Lung (tissue), 12 donors: ENCODE data around the gene CLEC18A. TPM values are rescaled to one million over a fixed set of nuclear protein-coding genes. Genes with fewer than 3 reads are reported as not detected.
"Not testable (repeated sequence)": the region's sequence is repeated elsewhere in the genome, so short reads cannot be mapped to it uniquely, and the experiment has no call there.

Experiments
- ATAC-seq: fragments of 200-7000 bp; cut with Tn5 transposase; one replicate; pipeline ENCODE4 v1.9.1; 2020; ENCODE audit warnings: moderate number of reproducible peaks; ENCODE audit not compliant: insufficient read depth, low FRiP score
- DNase-seq, 3 donors: peaks; one replicate each; pipeline ENCODE4 v3.0.0-alpha.2; 2013 to 2017
- H3K27ac ChIP-seq, 2 donors: one replicate each; pipeline ENCODE4 v1.5.1; 2013; ENCODE audit warnings: mild to moderate bottlenecking in 2 of 2, moderate library complexity in 2 of 2, control low read depth in 1 of 2, inconsistent platforms in 1 of 2, low read depth in 1 of 2, low read length in 1 of 2
- H3K27me3 ChIP-seq, 3 donors: one replicate each; pipeline ENCODE4 v1.5.1; 2013; ENCODE audit warnings: low read length in 2 of 3; ENCODE audit not compliant: control insufficient read depth in 3 of 3, insufficient read depth in 3 of 3
- H3K36me3 ChIP-seq, 4 donors: one replicate each; pipeline ENCODE4 v1.5.1; 2013; ENCODE audit warnings: low read length in 4 of 4, mild to moderate bottlenecking in 1 of 4, moderate library complexity in 1 of 4; ENCODE audit not compliant: control insufficient read depth in 4 of 4, insufficient read depth in 4 of 4
- H3K4me1 ChIP-seq, 5 donors: one replicate each; pipeline ENCODE4 v1.5.1; 2013; ENCODE audit warnings: low read length in 5 of 5, mild to moderate bottlenecking in 2 of 5, moderate library complexity in 1 of 5; ENCODE audit not compliant: control insufficient read depth in 5 of 5, insufficient read depth in 5 of 5
- H3K4me3 ChIP-seq: one replicate; pipeline ENCODE4 v1.5.1; 2013; ENCODE audit warnings: mild to moderate bottlenecking, control low read depth, moderate library complexity
- H3K9ac ChIP-seq, 2 donors: one replicate each; pipeline ENCODE4 v1.5.1; 2013; ENCODE audit warnings: low read length in 2 of 2, control low read depth in 1 of 2; ENCODE audit not compliant: insufficient read depth in 1 of 2
- H3K9me3 ChIP-seq, 4 donors: one replicate each; pipeline ENCODE4 v1.5.1; 2013; ENCODE audit warnings: low read length in 3 of 4, mild to moderate bottlenecking in 1 of 4, moderate library complexity in 1 of 4; ENCODE audit not compliant: control insufficient read depth in 4 of 4, insufficient read depth in 3 of 4
- CTCF ChIP-seq: IDR thresholded peaks from 2 replicates; pipeline ENCODE4 v1.5.1; 2012; ENCODE audit warnings: mild to moderate bottlenecking; ENCODE audit errors: control extremely low read depth, extremely low read depth
- whole genome bisulfite sequencing, 2 donors: extraction: QIAGEN DNeasy Blood & Tissue Kit; methylation state at CpG; one replicate each; pipeline ENCODE4 v1.1.7; 2013; 5-methylcytosine and 5-hydroxymethylcytosine counted together
- polyA plus RNA-seq, 2 donors: library from polyadenylated mRNA; stranded (reverse); fragments of 200-250 nt; gene quantifications; one replicate each; pipeline ENCODE4 v1.2.1, GENCODE V29; 2013
- total RNA-seq, 2 donors: library from RNA; depleted of rRNA in 1 of 2; stranded (reverse); fragments of >200 nt in 1 of 2; gene quantifications; one replicate each; pipeline ENCODE4 v1.2.1, GENCODE V29; 2014 to 2021
- donor health status: control.
- donor health status: control.
- donor health status: Bipolar disorder and iron deficiency.
- donor health status: healthy.
- donor health status: DM: yes; HTN: yes; CAD: no.

The CLEC18A gene
- total and polyA plus RNA-seq, 4 donors, result 1.2 to 2.9 (median 1.5) TPM

- Histone ChIP-seq H3K27me3 (no peaks in the 10 kb centered on the region), H3K4me3 (no peak overlapping the region), H3K27ac (no peak overlapping the region), H3K9ac (no peak overlapping the region), H3K9me3 (no peaks in the 10 kb centered on the region), H3K4me1 (peaks cover 0 to 13% (median 3%) of the 10 kb centered on the region in 5 donors), H3K36me3 (peaks cover 0 to 34% (median 5%) of the 10 kb centered on the region in 4 donors)
- no peak for TF ChIP-seq CTCF
- ATAC-seq (no peak), DNase-seq (no peak)
- 90 to 91% methylated on average over 8 of the region's 8 CpGs for WGBS, 2 donors
Observed at GRCh38 chr16:69942627-69943170, 8.4 kb upstream of the CLEC18A start.

- not testable (repeated sequence) for H3K9ac ChIP-seq, H3K9me3 ChIP-seq, H3K4me3 ChIP-seq, H3K27ac ChIP-seq, DNase-seq, H3K27me3 ChIP-seq, ATAC-seq
- WGBS, 2 donors, result 78 to 92% methylated on average over 15 to 16 of the region's 21 CpGs
- peaks cover 0 to 31% (median 1%) of the 10 kb centered on the region in 4 donors for H3K36me3 ChIP-seq
- H3K4me1 ChIP-seq, result peaks cover 0 to 13% (median 3%) of the 10 kb centered on the region in 5 donors
Observed at GRCh38 chr16:69943241-69944036, 7.7 kb upstream of the CLEC18A start.

- WGBS, 2 donors, result 100% methylated on average over 1 of the region's 17 CpGs; no CpG with 5 or more reads in 1 of the 2 donors
- not testable (repeated sequence) for H3K4me3 ChIP-seq, ATAC-seq, H3K9ac ChIP-seq, H3K4me1 ChIP-seq, H3K9me3 ChIP-seq, H3K27ac ChIP-seq, DNase-seq, H3K27me3 ChIP-seq, H3K36me3 ChIP-seq
Observed at GRCh38 chr16:69950411-69950810, 723 bp upstream of the CLEC18A start.

GRCh38 chr16:69951672-69952031 is 518 bp downstream of the CLEC18A start:
- H3K9me3 ChIP-seq, H3K9ac ChIP-seq, H3K27ac ChIP-seq, ATAC-seq, H3K4me3 ChIP-seq, H3K4me1 ChIP-seq, H3K36me3 ChIP-seq, H3K27me3 ChIP-seq, DNase-seq: not testable (repeated sequence)
- no CpG with 5 or more reads among the region's 14 CpGs for WGBS, 2 donors

GRCh38 chr16:69952116-69952515 is 982 bp downstream of the CLEC18A start:
- H3K4me1 ChIP-seq, H3K27ac ChIP-seq, ATAC-seq, H3K4me3 ChIP-seq, H3K27me3 ChIP-seq, H3K9me3 ChIP-seq, H3K36me3 ChIP-seq, H3K9ac ChIP-seq, DNase-seq: not testable (repeated sequence)
- WGBS, 2 donors, result 83 to 89% methylated on average over 5 to 7 of the region's 15 CpGs

GRCh38 chr16:69952572-69953355 is 1.6 kb downstream of the CLEC18A start:
- not testable (repeated sequence) for H3K27me3 ChIP-seq, ATAC-seq, H3K27ac ChIP-seq, H3K4me3 ChIP-seq, DNase-seq, H3K4me1 ChIP-seq, H3K9me3 ChIP-seq, H3K36me3 ChIP-seq, H3K9ac ChIP-seq
- WGBS, 2 donors, result 80 to 88% methylated on average over 13 to 18 of the region's 24 CpGs

- not testable (repeated sequence) for DNase-seq
Observed at GRCh38 chr16:69954241-69954640, 3.1 kb downstream of the CLEC18A start.

More at GRCh38 chr16:69954241-69954640, 3.1 kb downstream of the CLEC18A start:
- not testable (repeated sequence) for ATAC-seq, H3K36me3 ChIP-seq, H3K4me3 ChIP-seq, H3K9me3 ChIP-seq, H3K9ac ChIP-seq, H3K4me1 ChIP-seq, H3K27me3 ChIP-seq, H3K27ac ChIP-seq
- 94 to 97% methylated on average over 11 to 13 of the region's 13 CpGs for whole genome bisulfite sequencing, 2 donors
